Activated T-cell treated with anti-CD3 and anti-CD28 coated beads, Interleukin-2, amount 50 U/mL, for 4 hours (primary cell): ENCODE data around the gene TAF11L11. TPM values are rescaled to one million over a fixed set of nuclear protein-coding genes. Genes with fewer than 3 reads are reported as not detected.
"Not testable (repeated sequence)": the region's sequence is repeated elsewhere in the genome, so short reads cannot be mapped to it uniquely, and the experiment has no call there.

Experiments
- ATAC-seq, 2 donors: fragments of 200-7000 bp; cut with Tn5 transposase; one replicate each; pipeline ENCODE4 v1.10.0; 2021
- DNase-seq: peaks from one replicate; pipeline ENCODE4 v3.0.0-alpha.2; 2020
- H3K27me3 Mint-ChIP-seq: one replicate; pipeline ENCODE4 v1.8.0; 2021; ENCODE audit warnings: low read depth, mixed read lengths
- H3K36me3 Mint-ChIP-seq: one replicate; pipeline ENCODE4 v1.8.0; 2022; ENCODE audit warnings: mixed read lengths; ENCODE audit not compliant: insufficient read depth
- H3K4me1 Mint-ChIP-seq: one replicate; pipeline ENCODE4 v1.8.0; 2021; ENCODE audit warnings: low read depth, mixed read lengths
- H3K4me3 Mint-ChIP-seq: one replicate; pipeline ENCODE4 v1.8.0; 2021; ENCODE audit warnings: mild to moderate bottlenecking, moderate library complexity, mixed read lengths
- H3K9me3 Mint-ChIP-seq: one replicate; pipeline ENCODE4 v1.8.0; 2021; ENCODE audit warnings: mixed read lengths
- total RNA-seq, 3 donors: library from RNA; stranded (reverse); gene quantifications; one replicate each; pipeline ENCODE4 v1.2.1, GENCODE V29; 2021

Gene TAF11L11
- total RNA-seq, 3 donors from 2014 or later, result not detected

DNA sequence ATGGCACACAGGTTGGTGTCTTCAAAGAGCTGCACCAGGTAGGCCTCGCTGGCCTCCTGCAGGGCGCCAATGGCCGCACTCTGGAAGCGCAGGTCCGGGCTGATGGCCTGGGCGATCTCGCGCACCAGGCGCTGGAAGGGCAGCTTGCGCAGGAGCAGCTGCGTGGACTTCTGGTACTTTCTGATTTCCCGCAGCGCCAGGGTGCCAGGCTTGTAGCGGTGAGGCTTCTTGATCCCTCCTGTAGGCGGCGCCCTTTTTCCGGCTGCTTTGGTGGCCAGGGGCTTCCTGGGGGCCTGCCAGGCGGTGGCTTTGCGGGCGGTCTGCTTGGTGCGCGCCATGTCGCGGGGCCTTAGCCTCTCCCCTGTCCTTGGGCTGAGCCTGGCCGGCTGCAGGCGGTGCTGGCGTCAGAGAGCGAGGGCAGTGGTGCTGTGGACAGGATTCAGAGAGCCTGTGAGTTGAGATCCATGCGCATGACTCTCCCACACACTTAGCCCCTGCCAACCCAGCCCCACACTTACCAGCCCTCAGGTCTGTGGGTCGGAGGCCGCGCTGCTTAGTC, 51.3 kb downstream of the TAF11L11 start:
- not testable (repeated sequence) for H3K4me1 Mint-ChIP-seq, H3K27me3 Mint-ChIP-seq, ATAC-seq, H3K36me3 Mint-ChIP-seq, H3K4me3 Mint-ChIP-seq, DNase-seq
- peaks cover 11% of the 10 kb centered on the region for H3K9me3 Mint-ChIP-seq

Other genes with a start within 250 kb of the TAF11L11 start
- gene TAF11L2, start 106.0 kb upstream of the TAF11L11 start, total RNA-seq, result not detected
- gene TAF11L3, start 85.8 kb upstream of the TAF11L11 start, total RNA-seq, result not detected
- gene TAF11L4, start 82.4 kb upstream of the TAF11L11 start, total RNA-seq, result not detected
- gene TAF11L5, start 78.9 kb upstream of the TAF11L11 start, total RNA-seq, result not detected
- not detected for gene TAF11L6, start 75.5 kb upstream of the TAF11L11 start, total RNA-seq
- not detected for gene TAF11L7, start 18.4 kb upstream of the TAF11L11 start, total RNA-seq
- not detected for gene TAF11L8, start 13.2 kb upstream of the TAF11L11 start, total RNA-seq
- not detected for gene TAF11L9, start 9.8 kb upstream of the TAF11L11 start, total RNA-seq
- gene TAF11L10, start 6.4 kb upstream of the TAF11L11 start, total RNA-seq, result not detected
- not detected for gene TAF11L12, start 6.2 kb downstream of the TAF11L11 start, total RNA-seq
- not detected for gene TAF11L13, start 27.9 kb downstream of the TAF11L11 start, total RNA-seq
- not detected for gene TAF11L14, start 30.3 kb downstream of the TAF11L11 start, total RNA-seq